ENCODE measurements around the gene HNF4A. TPM values are rescaled to one million over a fixed set of nuclear protein-coding genes. Genes with fewer than 3 reads are reported as not detected.

HNF4A gene
- total RNA-seq, 1 donor from 2014 or later, result not detected

- DNase-seq, result no peak
Measured at GRCh38 chr20:44392776-44393607, 37.5 kb downstream of the HNF4A start.

GRCh38 chr20:44393608-44394451 lies 38.3 kb downstream of the HNF4A start:
- no peak for DNase-seq

- DNase-seq, result no peak
Measured at GRCh38 chr20:44394452-44394701, 38.9 kb downstream of the HNF4A start.

- DNase-seq, result peak; percentile 13
Measured at GRCh38 chr20:44394702-44395460, 39.4 kb downstream of the HNF4A start.

- DNase-seq, result no peak
Measured at GRCh38 chr20:44395461-44396340, 40.2 kb downstream of the HNF4A start.

GRCh38 chr20:44396369-44397130 lies 41.1 kb downstream of the HNF4A start:
- DNase-seq, result no peak

GRCh38 chr20:44398335-44398734 lies 42.8 kb downstream of the HNF4A start:
- no peak for DNase-seq

GRCh38 chr20:44399446-44399845 lies 43.9 kb downstream of the HNF4A start:
- no peak for DNase-seq

GRCh38 chr20:44400671-44400969 lies 45.1 kb downstream of the HNF4A start:
- DNase-seq, result no peak

GRCh38 chr20:44400970-44401769 lies 45.7 kb downstream of the HNF4A start:
- DNase-seq, result no peak

- DNase-seq, result no peak
Measured at GRCh38 chr20:44401770-44402390, 46.4 kb downstream of the HNF4A start.

- DNase-seq, result no peak
Measured at GRCh38 chr20:44402391-44403193, 47.1 kb downstream of the HNF4A start.

GRCh38 chr20:44403194-44404112 lies 48.0 kb downstream of the HNF4A start:
- no peak for DNase-seq

GRCh38 chr20:44404204-44405181 lies 49.0 kb downstream of the HNF4A start:
- no peak for DNase-seq

- peak; percentile 10 for DNase-seq
Measured at GRCh38 chr20:44405257-44405656, 49.8 kb downstream of the HNF4A start.

GRCh38 chr20:44405785-44406571 lies 50.5 kb downstream of the HNF4A start:
- DNase-seq, result no peak
